K562 (cell line): ENCODE results near the gene TLE7. TPM values are rescaled to one million over a fixed set of nuclear protein-coding genes. Genes with fewer than 3 reads are reported as not detected.

ENCODE experiments used
- CUX1 ChIP-seq: fragments of 200-800 bp; sonication (Bioruptor generic); IDR thresholded peaks from 2 replicates; pipeline ENCODE4 v1.6.1; 2016; ENCODE audit warnings: missing genetic modification characterization, missing compliant biosample characterization
- ETV6 ChIP-seq, 3 experiments: fragments of 150-350 bp in 1 of 3; sonication (generic) in 1 of 3; formaldehyde crosslinking in 1 of 3; IDR thresholded peaks; 2 replicates each; pipeline versions ENCODE4 v1.6.1 to v1.8.0; 2014 to 2022; ENCODE audit warnings: borderline replicate concordance in 2 of 3, low read depth in 2 of 3, antibody characterized with exemption in 1 of 3, low read length in 1 of 3, mild to moderate bottlenecking in 1 of 3, missing genetic modification reagents in 1 of 3
- MCM7 ChIP-seq, 2 experiments: fragments of 450-650 bp; IDR thresholded peaks; 2 replicates each; pipeline ENCODE4 v1.6.1; 2016 to 2018
- MYNN ChIP-seq, 2 experiments: sonication (generic); formaldehyde crosslinking in 1 of 2; IDR thresholded peaks; 2 replicates each; pipeline versions ENCODE4 v1.5.0 to v1.6.1; 2016 to 2020; ENCODE audit warnings: antibody characterized with exemption in 1 of 2, missing genetic modification reagents in 1 of 2
- NR3C1 ChIP-seq: sonication (generic); formaldehyde crosslinking; IDR thresholded peaks from 2 replicates; pipeline ENCODE4 v1.8.1; 2022; ENCODE audit warnings: missing genetic modification reagents
- RBM25 ChIP-seq: fragments of 200-400 bp; formaldehyde crosslinking; IDR thresholded peaks from 2 replicates; pipeline ENCODE4 v1.6.1; 2018; ENCODE audit warnings: low read length, low read depth, moderate library complexity; ENCODE audit not compliant: severe bottlenecking
- SMAD1 ChIP-seq: fragments of 150-350 bp; IDR thresholded peaks from 2 replicates; pipeline ENCODE4 v1.6.1; 2014; ENCODE audit warnings: low read length, low read depth; ENCODE audit not compliant: partially characterized antibody
- TAF7 ChIP-seq: fragments of 450-650 bp; IDR thresholded peaks from 2 replicates; pipeline ENCODE4 v1.6.1; 2016; ENCODE audit warnings: missing genetic modification characterization, missing compliant biosample characterization
- YY1 ChIP-seq, 3 experiments: IDR thresholded peaks; 2 replicates each; pipeline ENCODE4 v1.6.1; 2011; ENCODE audit warnings: low read length in 2 of 3, mild to moderate bottlenecking in 2 of 3, moderate library complexity in 2 of 3, borderline replicate concordance in 1 of 3, control low read depth in 1 of 3, low read depth in 1 of 3; ENCODE audit not compliant: insufficient read depth in 3 of 3, insufficient replicate concordance in 2 of 3, control insufficient read depth in 1 of 3, insufficient read length in 1 of 3; ENCODE audit errors: extremely low read depth in 1 of 3
- ZNF764 ChIP-seq: fragments of 250-450 bp; sonication (Bioruptor Pico); IDR thresholded peaks from 2 replicates; pipeline ENCODE4 v1.4.0; 2020; ENCODE audit warnings: low read depth, mild to moderate bottlenecking, moderate library complexity
- ZZZ3 ChIP-seq: fragments of 450-650 bp; IDR thresholded peaks from 2 replicates; pipeline ENCODE4 v1.6.1; 2016; ENCODE audit warnings: antibody characterized with exemption, mild to moderate bottlenecking, moderate library complexity
- polyA plus RNA-seq, 8 experiments: library from polyadenylated mRNA; depleted of rRNA in 4 of 8; stranded (reverse) in 5 of 8; unstranded in 3 of 8; fragments of >200 nt; fragmentation: Nextera tagmentation in 2 of 8; fragmentation: Illumina TruSeq in 1 of 8; extraction: Ambion mirVana in 2 of 8; extraction: Trizol in 1 of 8; gene quantifications; 2 replicates each; pipeline versions ENCODE4 v1.2.1 to v1.2.3, GENCODE V29; 2011 to 2014; ENCODE audit warnings: inconsistent platforms in 1 of 8, missing spikeins in 1 of 8
- total RNA-seq, 7 experiments: library from RNA; depleted of rRNA in 6 of 7; stranded (reverse); fragments of >200 nt in 6 of 7; fragmentation: Illumina TruSeq in 2 of 7; extraction: Trizol in 2 of 7; gene quantifications; 2 replicates each; pipeline versions ENCODE4 v1.2.1 to v1.2.3, GENCODE V29; 2011 to 2021; ENCODE audit warnings: low replicate concordance in 1 of 7
- TF ChIP-seq, protein P1 (sequence below), 3 experiments: IDR thresholded peaks in 2 of 3; conservative IDR thresholded peaks in 1 of 3; 2 replicates each; pipeline ENCODE4 v1.5.1; 2011 to 2012; ENCODE audit warnings: low read length in 3 of 3, mild to moderate bottlenecking in 3 of 3, control low read depth in 2 of 3, improper control_type of control experiment in 1 of 3, inconsistent platforms in 1 of 3, low read depth in 1 of 3, mixed read lengths in 1 of 3, moderate library complexity in 1 of 3; ENCODE audit not compliant: insufficient read depth in 2 of 3
- TF ChIP-seq, protein P2 (sequence below), 2 experiments: fragments of 450-650 bp; conservative IDR thresholded peaks; 2 replicates each; pipeline ENCODE4 v1.6.1; 2017; ENCODE audit warnings: mild to moderate bottlenecking in 2 of 2, moderate library complexity in 2 of 2
- TF ChIP-seq, protein P3 (sequence below): fragments of 450-650 bp; formaldehyde crosslinking; IDR thresholded peaks from 2 replicates; pipeline ENCODE4 v1.4.0; 2020; ENCODE audit warnings: mild to moderate bottlenecking, moderate library complexity

The TLE7 gene
- total and polyA plus RNA-seq, 9 of the 15 experiments (the other 6 are each of a cell fraction or from before 2014, with no cell fraction given), result not detected

DNA sequence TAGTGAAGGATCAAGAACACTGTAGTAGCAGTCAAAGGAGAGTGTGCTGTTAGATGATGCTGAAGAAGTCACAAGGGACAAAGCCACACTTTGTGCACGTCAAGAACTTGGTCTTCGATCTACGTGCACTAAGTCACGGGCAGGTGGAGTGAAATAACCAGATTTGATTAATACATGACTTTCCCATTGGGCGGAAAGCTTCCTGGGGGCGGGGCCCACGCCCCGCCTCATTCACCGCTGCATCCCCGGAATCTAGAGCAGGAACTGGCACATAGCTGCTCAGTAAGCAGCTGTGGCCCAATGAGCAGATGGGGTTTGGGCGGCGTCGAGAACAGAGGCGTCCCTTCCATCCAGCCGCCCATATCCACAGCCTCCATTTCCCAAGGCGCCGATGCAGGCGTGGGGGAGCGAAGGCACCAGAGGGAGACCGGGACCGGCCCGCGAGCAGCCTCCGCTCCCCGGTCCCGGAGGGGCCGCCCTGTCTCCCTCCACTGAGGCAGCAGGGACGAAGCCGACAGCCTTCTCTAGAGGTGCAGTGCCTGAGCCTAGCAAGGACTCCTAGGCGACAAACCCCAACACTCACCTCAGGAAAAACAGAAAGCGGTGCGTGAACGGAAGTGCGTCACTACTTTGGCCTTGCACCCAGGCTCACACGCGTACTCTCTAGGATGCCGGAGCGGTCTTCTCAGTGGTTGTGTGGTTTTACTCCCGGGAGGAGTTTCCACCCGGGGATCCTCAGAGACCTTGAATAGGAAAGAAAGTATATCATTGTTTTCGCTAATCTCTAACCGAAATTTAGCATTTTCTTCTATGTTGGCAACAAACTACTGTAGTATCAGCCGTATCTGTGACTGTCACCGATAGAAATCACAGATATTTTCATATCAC is 42.4 kb upstream of the TLE7 start (continued):
- TF ChIP-seq YY1 (IDR thresholded peaks at IDR 0.05; ENCODE audit: borderline replicate concordance in 1 of 3, control insufficient read depth in 1 of 3, extremely low read depth in 1 of 3, insufficient read depth in 3 of 3, insufficient read length in 1 of 3, insufficient replicate concordance in 2 of 3, low read depth in 1 of 3, low read length in 2 of 3), result peak in 1 of 3 experiments; percentile 34
- TF ChIP-seq, protein P1, sequence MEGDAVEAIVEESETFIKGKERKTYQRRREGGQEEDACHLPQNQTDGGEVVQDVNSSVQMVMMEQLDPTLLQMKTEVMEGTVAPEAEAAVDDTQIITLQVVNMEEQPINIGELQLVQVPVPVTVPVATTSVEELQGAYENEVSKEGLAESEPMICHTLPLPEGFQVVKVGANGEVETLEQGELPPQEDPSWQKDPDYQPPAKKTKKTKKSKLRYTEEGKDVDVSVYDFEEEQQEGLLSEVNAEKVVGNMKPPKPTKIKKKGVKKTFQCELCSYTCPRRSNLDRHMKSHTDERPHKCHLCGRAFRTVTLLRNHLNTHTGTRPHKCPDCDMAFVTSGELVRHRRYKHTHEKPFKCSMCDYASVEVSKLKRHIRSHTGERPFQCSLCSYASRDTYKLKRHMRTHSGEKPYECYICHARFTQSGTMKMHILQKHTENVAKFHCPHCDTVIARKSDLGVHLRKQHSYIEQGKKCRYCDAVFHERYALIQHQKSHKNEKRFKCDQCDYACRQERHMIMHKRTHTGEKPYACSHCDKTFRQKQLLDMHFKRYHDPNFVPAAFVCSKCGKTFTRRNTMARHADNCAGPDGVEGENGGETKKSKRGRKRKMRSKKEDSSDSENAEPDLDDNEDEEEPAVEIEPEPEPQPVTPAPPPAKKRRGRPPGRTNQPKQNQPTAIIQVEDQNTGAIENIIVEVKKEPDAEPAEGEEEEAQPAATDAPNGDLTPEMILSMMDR (IDR thresholded peaks at IDR 0.05 in 2 of 3, conservative IDR thresholded peaks at IDR 0.05 in 1 of 3; ENCODE audit: insufficient read depth in 2 of 3, low read depth in 1 of 3, low read length in 3 of 3), result no peak
- peak; percentile 29; the same call in 1 of the 2 replicates for TF ChIP-seq TAF7 (tag)
- TF ChIP-seq ZZZ3, result no peak
- no peak for TF ChIP-seq MCM7 (IDR thresholded peaks at IDR 0.05)
- TF ChIP-seq CUX1 (CRISPR knock-in tag), result no peak
- no peak; the same call in 1 of the 2 replicates for TF ChIP-seq ZNF764
- no peak for TF ChIP-seq MYNN (IDR thresholded peaks at IDR 0.05)
- no peak for TF ChIP-seq MYNN (CRISPR knock-in tag; IDR thresholded peaks at IDR 0.05)
- no peak for TF ChIP-seq NR3C1
- TF ChIP-seq, protein P2, sequence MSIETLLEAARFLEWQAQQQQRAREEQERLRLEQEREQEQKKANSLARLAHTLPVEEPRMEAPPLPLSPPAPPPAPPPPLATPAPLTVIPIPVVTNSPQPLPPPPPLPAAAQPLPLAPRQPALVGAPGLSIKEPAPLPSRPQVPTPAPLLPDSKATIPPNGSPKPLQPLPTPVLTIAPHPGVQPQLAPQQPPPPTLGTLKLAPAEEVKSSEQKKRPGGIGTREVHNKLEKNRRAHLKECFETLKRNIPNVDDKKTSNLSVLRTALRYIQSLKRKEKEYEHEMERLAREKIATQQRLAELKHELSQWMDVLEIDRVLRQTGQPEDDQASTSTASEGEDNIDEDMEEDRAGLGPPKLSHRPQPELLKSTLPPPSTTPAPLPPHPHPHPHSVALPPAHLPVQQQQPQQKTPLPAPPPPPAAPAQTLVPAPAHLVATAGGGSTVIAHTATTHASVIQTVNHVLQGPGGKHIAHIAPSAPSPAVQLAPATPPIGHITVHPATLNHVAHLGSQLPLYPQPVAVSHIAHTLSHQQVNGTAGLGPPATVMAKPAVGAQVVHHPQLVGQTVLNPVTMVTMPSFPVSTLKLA (conservative IDR thresholded peaks at IDR 0.05), result peak; percentile 53 to 78; a peak in 2 of 4 replicates
- no peak for TF ChIP-seq RBM25
- TF ChIP-seq ETV6 (IDR thresholded peaks at IDR 0.05; ENCODE audit: borderline replicate concordance in 1 of 2, low read depth in 2 of 2, low read length in 1 of 2), result no peak
- TF ChIP-seq ETV6 (CRISPR knock-in tag; IDR thresholded peaks at IDR 0.05; ENCODE audit: borderline replicate concordance), result no peak
- TF ChIP-seq, protein P3, sequence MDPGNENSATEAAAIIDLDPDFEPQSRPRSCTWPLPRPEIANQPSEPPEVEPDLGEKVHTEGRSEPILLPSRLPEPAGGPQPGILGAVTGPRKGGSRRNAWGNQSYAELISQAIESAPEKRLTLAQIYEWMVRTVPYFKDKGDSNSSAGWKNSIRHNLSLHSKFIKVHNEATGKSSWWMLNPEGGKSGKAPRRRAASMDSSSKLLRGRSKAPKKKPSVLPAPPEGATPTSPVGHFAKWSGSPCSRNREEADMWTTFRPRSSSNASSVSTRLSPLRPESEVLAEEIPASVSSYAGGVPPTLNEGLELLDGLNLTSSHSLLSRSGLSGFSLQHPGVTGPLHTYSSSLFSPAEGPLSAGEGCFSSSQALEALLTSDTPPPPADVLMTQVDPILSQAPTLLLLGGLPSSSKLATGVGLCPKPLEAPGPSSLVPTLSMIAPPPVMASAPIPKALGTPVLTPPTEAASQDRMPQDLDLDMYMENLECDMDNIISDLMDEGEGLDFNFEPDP (CRISPR knock-in tag), result no peak
- TF ChIP-seq SMAD1, result no peak
